Islet of Langerhans (tissue), 1 donor: ENCODE data around the gene UCK2.

Experiments used
- FAIRE-seq: peaks from one replicate; lab custom pipeline; 2011; peaks lifted over from hg19 to GRCh38; lab: Jason Lieb, UNC

The UCK2 gene

DNA sequence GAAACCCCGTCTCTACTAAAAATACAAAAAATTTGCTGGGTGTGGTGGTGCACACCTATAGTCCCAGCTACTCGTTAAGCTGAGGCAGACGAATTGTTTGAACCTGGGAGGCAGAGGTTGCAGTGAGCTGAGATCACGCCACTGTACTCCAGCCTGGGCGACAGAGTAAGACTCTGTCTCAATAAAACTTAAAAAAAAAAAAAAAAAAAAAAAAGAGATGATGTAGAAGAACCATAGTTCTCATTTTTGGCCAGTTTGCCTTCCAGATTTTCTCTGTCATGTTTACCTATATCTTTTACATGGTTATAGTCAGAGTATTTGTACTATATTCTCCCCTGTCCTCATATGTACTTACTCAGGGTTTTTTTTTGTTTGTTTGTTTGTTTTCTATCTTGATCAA lies 53.6 kb downstream of the UCK2 start:
- FAIRE-seq, result no peak

DNA sequence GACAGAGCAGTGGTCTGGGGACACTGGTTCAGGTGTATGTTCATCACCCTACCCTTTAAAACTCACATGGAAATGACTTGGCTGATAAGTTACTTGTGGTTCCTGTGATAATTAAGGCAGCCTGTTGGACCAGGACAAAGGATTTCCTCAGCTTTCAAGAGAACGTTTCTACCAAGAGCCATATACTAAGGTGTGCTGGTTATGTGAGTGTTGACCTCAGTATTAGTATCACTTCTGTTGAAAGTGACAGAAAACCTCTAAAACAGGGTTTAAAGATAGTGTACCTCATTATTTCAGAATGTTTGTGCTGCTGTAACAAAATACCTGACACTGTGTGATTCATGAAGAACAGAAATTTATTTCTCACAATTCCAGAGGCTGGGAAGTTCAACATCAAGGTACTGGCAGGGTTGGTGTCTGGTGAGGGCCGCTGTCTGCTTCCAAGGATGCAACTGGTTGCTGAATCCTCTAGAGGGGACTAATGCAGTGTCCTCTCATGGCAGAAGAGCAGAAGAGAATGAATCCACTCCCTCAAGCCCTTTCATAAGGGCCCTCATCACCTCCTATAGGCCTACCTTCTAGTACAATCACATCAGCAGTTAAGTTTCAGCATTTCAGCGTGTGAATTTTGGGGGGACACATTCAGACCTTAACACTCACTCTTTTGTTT lies 54.9 kb downstream of the UCK2 start:
- FAIRE-seq, result no peak

DNA sequence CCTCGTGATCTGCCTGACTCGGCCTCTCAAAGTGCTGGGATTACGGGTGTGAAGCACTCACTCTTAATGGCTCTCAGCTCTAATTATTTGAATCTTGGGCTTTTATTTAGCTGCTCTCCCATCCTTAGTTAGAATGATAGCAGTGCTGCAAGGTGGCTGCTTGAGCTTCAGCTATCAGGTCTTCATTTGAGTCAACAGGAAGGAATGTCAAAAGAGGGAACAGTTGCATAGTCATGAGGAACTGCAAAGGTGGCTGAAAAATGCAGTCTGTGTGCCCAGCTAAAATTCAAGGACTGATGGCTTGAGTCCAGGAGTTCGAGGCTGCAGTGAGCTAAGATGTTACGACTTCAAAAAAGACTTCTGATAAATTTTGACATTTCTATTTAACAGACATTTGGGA lies 55.6 kb downstream of the UCK2 start:
- FAIRE-seq, result no peak

DNA sequence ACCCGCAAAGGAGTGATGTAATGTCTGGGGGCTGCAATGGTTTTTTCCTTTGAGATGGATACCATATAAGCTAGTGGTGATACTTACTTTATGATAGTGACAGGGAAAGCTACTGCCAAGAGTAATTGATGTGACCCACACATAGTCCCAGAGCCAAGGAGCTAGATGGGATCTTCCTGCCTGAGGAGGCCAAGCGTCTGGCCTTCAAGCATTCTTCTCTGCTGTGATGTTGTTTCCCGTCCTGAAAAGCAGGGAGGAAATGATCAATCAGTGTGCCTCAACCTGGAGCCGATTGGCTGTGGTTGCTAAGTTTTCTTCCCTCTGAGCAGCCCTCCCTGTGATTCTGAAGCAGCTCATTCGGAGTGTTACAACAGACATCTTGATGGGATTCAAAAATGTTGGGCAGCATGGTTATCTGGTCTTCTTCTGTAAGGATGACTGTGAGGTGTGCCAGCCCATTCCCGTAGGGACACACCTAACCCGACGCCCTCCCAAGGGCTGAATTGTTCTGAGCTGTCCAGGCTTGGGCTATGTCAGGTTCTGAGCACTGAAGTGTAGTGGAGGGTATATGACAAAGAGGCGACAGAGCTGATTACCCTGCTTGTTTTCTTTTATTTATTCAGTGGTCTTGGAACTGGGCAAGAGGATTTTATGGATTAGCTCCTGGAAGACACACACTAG lies 56.7 kb downstream of the UCK2 start:
- FAIRE-seq, result no peak

DNA sequence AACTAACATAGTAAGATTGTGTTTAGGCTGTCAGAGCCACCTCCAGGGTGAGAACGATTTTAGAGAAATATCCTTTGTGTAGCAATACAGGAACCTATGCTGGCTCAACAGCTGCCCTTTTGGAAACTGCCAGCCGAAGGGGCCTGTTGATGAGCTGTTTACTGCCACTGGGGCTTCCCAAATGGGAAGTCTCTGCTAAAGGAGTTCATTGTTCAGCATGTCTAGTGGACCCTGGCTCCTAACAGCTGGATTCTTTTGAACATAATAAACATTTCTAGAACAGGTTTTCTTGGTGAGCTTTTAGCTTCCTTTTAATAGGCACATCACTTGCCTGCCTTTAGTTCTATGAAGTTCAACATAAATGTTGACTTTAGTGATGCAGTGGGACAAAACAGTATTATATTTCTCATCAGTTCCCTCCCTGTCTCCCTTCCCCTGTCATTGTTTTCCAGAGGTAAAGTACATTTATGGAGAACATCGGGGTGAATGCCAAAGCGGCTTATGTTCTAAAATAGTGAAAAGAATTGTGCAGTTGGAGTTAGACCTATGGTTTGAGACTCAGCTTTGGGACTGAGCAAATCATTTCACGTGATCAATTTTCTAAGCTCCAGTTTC lies 57.4 kb downstream of the UCK2 start:
- FAIRE-seq, result no peak

DNA sequence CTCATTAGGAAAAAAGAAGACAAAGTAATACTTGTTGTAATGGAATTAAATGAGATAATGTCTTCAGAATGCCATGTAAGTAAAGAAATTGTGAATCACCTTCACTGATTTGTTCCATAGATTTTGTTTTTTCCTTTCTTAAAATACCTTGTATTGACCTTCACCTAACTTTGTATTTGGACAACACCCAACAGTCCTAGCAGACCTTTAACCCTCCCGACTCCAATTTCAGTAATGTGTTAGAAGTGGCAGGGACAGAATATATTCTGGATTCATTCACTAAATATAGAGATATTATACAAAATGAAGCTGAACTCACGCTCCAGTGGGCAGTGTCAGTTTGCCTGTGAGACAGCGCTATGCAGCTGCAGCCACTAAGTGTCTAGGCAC lies 57.9 kb downstream of the UCK2 start:
- no peak for FAIRE-seq

DNA sequence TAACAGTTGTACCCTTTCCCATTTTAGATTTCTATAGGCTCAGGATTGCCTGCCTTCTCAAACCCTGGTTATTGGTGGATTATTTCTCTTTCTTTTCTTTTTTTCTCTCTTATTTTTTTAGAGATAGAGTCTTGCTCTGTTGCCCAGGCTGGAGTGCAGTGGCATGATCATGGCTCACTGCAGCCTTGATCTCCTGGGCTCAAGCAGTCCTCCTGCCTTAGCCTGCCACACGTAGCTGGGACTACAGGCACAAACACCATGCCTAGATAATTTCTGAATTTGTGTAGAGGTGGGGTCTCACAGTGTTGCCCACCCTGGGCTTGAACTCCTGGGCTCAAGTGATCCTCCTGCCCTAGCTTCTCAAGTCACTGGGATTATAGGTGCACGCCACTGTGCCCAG lies 58.8 kb downstream of the UCK2 start:
- no peak for FAIRE-seq

DNA sequence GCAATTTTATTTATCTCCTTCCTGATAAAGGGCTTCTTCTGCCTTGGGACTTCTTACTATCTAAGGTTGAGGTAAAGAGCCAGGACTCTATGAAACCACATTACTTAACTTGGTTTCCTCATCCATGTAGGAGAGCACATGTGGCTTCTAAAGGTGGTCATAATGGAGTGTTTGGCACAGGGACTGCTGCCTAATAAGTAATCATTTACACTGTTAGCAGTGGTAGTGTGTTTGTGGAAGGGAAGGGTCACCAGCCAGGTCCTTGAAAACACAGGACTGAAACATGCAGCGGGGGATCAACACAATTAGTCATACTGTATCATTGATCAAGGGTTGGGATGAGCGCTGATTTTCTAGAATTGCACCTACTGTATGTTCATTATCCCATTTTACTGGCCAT lies 59.6 kb downstream of the UCK2 start:
- FAIRE-seq, result no peak

DNA sequence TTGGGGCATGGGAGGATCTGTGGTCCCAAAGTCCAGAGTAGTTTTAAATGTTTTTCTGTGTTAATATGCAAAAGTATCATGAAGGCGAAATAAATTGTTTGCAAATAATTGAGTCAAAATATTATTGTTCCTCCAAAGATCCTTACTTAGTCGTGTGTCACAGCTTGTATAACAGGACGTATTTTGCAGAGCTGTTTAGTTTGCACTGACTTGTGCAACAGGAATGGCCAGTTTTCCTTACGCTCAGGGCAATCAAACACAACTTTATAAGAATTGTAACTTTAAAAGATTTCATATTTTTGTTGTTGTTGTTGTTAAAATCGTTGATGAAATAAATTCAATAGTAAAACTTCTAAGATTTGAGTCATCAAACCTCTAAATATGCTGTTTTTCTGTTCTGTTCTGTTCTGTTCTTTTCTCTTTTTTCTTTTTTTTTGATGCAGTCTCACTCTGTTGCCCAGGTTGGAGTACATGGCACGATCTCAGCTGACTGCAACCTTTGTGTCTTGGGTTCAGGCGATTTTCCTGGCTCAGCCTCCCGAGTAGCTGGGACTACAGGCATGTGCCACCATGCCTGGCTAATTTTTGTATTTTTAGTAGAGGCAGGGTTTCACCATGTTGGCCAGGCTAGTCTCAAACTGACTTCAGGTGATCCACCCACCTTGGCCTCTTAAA lies 60.6 kb downstream of the UCK2 start:
- no peak for FAIRE-seq

DNA sequence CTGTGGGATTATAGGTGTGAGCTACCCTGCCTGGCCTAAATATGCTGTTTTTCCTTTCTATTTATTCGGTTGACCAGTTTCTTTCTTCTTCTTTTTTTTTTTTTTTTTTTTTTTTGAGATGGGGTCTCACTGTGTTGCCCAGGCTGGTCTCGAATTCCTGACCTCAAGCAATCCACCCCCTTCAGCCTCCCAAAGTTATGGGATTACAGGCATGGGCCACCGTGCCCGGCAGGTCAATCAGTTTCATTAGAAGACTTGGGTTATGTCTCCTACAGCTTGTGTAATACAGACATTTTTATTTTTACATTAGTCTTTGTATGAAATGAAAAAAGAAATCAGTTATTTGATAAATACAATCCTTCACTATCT lies 61.1 kb downstream of the UCK2 start:
- FAIRE-seq, result no peak

DNA sequence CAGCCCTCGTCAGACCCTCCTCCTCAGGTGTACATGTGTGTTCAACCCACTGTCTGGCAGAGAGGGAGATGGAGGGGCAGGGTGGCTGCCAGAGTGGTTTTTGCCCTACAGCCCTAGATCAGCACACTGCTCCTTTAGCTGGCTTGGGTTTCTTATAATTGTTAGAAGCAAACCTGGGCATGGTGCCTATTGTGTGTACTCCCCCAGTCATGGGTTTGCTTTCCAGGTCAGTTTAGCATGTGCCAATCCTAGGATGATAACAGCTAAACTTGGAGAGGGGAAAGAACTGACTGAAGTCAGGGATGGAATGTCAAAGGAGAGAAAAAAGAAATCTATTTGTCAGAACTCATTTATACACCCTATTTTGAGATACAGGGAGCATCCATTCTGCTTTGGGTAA lies 63.3 kb downstream of the UCK2 start:
- FAIRE-seq, result no peak

DNA sequence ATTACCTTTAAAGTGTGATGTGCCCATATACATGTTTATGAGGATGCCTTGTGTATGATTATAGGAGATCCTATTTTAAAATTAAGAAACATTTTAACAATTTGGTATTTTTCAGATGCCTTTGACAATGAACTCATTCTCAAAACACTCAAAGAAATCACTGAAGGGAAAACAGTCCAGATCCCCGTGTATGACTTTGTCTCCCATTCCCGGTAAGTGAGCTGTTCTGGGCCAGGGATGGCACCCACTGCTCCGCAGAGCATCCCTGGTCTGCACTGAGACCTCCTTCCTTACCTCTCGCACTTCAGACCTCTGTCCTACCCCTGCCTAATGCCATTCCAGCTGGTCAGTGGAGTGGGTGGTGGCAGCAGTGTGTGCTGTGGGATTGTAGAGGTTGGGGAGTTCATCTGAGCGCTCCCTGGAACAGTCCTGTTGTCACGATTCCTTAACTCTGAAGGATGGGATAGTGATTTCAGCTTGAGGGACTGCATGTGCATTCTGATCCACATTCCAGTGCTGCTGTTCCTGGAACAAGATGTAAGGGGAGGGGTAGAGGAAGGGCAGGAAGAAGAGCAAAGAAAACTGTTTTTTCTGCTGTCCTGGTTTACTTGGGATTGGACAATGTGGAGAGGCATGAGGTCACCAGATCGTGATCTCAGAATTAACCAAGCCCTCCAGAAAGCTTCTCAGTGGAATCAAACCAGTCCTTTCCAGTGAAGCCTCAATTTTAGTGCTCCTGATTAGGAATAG lies 63.9 kb downstream of the UCK2 start:
- FAIRE-seq, result no peak

DNA sequence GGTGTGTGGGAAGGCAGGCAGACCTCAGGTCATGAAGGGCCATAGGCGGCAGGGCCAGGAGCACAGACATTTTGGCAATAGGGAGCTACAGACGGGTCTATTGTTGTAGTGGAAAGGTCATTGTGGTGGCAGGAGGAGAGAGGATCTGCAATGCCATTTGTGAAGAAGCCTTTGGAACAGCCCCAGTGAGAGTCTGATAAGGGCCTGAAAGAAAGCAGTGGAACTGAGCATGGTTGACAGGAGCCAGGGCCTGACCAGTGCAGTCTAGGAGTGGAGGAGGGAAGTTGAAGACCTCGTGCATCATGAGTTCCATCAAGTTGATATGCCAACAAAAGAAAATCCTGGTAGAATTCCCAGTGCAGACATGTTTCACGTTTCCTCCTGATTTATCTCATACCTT lies 65.5 kb downstream of the UCK2 start:
- no peak for FAIRE-seq

DNA sequence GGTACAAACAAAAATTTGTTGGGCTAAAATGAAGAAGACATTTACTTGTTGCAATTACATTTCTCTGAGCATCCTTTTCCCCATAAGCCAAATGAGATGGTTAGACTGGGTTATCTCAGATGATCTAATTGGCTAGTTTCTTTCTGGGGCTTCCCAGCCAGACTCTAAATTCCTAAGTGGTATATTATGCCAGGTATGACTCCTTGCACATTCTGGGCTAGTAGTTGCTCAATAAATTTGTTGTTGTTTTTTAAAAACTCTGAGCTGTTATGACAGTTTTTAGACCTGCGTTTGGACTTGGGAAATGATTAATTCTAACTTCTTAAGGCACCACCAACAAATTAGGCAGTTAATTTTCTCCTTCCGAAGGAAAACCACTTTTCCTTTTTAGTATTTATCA lies 66.1 kb downstream of the UCK2 start:
- FAIRE-seq, result no peak

DNA sequence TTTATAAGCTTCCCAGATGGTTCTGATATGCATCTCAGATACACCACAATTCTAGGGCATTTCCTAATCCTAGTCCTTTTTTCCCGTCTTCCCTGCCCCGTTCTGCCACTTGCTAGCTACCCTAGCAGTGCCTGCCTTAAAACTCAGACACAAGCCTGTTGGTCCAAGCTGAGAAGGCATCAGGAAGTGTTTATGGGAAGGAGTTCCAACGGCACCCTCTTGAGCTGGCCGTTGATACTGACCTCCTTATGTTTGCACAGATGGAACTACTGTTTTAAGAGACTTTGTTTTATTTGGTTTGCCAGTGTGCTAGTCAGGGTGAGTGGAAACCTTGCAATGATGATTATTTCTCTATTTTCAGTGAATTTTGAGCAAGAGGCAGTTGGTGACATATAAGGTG lies 67.2 kb downstream of the UCK2 start:
- FAIRE-seq, result no peak

DNA sequence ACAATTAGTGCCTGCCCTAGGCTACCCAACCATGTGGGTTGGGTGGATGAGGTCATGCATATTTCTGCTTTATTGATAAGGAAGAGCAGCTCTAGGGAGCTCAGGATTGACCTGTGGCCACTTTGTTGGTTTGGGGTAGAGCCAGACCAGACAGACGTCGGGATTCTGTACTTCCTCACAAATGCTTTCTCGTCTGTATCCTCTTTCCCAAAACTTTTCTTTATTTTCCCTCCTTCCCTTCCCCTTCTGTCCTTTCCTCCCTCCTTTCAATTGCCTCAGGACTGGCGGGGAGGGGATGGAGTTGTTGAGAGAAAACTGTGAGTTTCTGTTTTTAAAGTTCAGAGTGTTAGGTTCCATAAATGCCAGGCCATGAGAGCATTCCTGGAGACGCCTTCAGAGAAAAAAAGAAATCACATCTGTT lies 68.0 kb downstream of the UCK2 start:
- no peak for FAIRE-seq

DNA sequence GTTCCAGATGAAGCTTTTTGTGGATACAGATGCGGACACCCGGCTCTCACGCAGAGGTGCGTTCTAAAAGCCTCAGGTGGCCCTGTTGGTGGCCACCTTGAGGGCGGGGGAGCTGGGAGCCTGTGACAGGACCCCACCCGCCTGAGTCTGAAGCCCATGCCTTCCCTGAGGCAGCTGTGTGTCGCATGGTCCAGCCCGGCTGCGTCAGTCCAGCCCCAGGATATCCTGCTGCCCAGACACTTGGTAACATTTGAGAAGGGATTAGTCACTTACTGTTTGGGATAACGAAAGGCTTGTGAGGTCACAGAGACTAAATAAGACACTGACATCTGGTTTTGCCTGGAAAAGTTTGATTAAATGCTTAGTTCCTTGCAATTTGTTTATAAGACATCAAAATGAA lies 68.9 kb downstream of the UCK2 start:
- FAIRE-seq, result no peak

DNA sequence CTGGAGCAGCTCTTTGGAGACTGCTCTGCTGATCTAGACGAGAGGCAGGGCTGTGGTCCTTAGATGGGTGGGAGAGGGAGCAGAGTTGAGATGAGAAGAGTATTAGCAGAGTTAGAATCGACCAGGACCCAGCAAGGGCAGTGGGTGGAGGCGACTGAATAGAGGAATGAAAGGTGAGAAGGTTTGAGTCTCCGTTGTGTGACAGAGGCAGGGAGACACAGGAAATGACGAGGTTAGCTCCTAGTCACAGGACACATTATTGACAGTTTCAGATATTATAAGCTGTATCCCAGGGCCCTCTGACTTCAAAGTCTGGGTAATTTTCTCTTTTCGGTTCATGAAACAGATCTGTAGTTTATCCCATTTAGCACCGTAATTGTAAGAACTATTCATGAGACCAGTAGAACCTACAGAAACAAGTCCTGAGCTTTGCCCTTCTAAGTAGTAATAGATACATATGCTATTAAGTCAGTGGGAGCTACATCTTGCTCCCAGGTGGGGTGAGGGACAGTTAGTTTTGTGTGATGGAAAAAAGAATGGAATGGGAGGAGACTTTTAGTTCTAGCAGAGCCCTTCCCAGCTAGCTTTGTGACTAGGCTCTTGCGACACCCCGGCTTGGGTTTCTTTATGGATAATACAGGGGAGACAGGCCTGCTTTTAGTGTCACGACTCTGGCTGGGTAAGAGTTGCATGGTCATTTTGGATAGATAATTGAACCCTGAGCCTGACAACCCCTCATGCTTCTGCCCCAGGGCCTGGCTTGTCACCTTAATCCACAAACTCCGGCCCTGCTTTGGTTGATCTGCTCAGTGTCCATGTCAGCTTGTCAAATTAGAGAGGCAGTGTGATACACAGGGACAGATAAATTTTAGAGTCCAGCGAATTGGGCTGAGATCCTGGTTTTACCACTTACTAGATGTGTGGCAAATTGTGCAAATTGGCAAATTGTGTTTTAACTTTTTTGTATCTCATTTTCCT lies 70.2 kb downstream of the UCK2 start:
- no peak for FAIRE-seq

DNA sequence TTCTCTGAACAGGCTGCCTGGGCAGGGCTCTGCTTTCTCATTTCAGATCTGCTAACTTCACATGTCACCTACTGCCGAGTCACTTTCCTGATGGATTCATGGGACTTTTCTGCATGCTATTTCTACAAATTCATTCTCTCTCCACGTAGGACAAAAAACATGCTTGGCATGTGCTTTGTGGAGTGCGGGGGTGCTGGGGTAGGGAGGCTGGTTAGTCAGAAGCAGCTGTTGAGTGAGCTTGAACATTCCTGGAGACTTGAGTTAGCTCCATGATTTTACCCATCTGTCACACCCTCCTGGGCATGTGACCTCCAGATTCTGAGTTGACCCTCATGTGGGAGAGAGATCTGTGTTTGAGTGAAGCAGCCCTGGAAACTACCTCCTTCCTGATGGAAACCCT lies 71.4 kb downstream of the UCK2 start:
- FAIRE-seq, result no peak

DNA sequence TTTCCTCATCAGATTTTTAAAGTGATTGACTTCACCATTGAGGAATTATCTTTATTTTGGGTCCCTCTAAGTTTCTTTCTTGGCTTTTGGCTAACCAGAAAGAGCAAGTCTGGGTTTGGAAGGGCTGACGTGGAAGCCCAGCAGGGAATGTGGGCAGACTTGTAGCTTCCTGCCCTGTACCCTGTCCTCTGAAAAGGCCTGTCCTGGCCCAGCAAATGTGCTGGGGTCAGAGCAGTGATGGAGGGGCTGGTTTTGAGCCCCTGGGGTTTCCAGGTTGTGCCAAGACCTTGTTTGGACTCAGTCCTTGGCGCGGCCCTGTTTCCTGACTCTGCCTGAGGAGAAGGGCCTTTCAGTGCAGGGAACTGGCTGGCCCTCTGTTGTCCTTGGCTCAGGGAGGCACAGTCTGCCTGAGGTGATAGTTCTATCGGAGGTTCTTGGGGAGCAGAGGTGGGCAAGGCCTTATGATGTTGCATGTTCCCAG lies 72.1 kb downstream of the UCK2 start:
- FAIRE-seq, result no peak
